Kidney tubule cell (primary cell): ENCODE results near the gene POLL.
"Not testable (repeated sequence)": the region's sequence is repeated elsewhere in the genome, so short reads cannot be mapped to it uniquely, and the experiment has no call there.

Experiments
- DNase-seq: peaks from one replicate; pipeline ENCODE4 v3.0.0-alpha.2; 2018; ENCODE audit warnings: low spot score

POLL gene

DNA sequence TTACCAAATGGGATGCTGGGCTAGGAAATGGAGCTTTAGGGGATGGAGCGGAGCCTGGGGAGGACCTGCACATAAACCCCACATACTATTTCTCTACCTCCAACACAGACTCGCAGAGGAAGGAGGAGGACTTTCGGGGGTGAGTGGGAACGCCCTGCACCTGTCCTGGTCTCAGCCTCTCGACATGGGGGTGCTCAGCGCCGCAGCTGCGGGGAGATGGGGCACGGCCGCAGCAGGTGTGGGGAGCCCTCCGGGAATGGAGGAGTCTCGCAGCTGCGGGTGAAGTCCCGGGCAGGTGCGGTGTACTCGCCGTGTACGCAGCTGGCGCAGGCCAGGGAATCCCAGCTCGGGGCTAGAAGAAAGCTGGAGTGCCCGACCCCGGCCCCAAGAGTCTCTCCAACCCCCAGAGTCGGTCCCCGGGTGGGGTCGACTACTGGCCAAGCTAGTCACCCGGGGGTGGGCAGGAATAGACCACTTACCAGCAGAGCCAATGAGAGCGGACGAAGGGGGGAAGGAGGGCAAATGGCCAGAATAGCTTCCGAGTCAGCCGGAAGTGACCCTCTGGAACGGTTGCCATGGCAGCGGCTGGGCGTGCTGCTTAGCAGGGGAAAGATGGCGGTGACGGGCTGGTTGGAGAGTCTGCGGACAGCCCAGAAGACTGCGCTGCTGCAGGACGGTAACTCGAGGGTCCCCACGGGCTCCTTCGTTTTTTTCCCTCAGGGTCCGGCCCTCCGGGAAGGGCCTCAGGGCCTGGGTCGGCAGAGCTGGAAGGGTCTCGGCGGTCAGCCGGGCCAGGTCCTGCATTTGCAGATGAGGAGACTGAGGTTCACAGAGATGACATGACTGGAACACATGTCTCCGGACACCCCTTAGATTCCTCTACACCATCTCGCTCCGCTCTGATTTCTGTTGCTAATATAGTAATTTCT is at the start of gene POLL, which contains the start of gene DPCD:
Gene POLL (minus strand): TSS at position 533 of the 929 bp plus-strand sequence. CDS start 897 bp downstream, outside the sequence.
Gene DPCD (plus strand): TSS at position 597 of the 929 bp plus-strand sequence. CDS start 16 bp downstream, at position 613.
- peak; percentile 93 for DNase-seq

DNA sequence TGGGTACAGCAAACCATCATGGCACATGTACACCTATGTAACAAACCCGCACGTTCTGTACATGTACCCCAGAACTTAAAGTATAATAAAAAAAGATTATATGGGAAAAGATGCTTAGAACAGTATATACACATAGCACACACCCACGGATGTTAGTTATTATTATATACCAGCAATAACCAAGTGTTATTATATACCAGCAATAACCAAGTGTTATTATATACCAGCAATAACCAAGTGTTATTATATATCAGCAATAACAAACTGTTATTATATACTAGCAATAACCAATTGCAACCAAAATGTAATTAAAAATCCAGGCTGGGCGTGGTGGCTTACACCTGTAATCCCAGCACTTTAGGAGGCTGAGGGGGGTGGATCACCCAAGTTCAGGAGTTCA is 45.5 kb upstream of the POLL start:
- DNase-seq, result not testable (repeated sequence)

DNA sequence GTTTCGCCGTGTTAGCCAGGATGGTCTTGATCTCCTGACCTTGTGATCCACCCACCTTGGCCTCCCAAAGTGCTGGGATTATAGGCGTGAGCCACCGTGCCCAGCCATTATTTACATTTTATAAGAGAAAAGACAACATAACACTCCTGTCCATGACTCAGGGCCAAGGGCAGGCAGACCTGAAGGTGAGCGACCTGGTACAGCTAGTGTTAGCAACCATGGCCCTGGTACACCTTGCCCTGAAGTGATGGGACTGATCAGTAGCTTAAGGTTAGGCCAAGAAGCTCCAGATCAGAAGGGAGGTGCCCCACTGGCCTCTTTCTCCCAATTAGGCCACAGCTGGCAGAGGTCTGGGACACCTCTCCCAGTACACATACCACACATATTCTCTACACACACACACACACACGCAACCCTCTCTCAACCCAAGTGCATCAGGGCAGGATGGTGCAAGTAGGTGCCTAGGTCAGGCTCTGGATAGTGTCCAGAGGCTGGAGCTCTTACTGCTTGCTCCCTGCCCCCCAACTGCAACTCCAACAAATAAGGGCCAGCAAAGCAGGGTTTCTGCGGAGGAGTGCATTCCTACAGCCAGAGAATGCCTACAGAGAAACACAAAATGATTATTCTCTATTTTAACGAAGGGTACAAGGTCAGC is 43.9 kb upstream of the POLL start:
- no peak for DNase-seq

DNA sequence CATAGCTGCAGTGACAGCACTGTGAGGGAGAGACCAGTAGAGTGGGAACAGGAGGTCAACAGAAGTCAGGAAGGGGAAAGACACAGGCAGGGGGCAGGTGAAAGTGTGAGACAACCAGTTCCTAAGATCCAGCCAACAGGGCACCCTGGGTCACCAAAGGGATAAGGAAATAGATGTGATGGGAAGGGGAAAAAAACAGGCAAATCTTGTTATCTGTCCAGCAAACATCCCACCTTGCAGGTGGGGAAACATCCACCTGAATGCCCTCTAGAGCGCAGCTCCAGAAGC is 42.5 kb upstream of the POLL start:
- DNase-seq, result no peak

DNA sequence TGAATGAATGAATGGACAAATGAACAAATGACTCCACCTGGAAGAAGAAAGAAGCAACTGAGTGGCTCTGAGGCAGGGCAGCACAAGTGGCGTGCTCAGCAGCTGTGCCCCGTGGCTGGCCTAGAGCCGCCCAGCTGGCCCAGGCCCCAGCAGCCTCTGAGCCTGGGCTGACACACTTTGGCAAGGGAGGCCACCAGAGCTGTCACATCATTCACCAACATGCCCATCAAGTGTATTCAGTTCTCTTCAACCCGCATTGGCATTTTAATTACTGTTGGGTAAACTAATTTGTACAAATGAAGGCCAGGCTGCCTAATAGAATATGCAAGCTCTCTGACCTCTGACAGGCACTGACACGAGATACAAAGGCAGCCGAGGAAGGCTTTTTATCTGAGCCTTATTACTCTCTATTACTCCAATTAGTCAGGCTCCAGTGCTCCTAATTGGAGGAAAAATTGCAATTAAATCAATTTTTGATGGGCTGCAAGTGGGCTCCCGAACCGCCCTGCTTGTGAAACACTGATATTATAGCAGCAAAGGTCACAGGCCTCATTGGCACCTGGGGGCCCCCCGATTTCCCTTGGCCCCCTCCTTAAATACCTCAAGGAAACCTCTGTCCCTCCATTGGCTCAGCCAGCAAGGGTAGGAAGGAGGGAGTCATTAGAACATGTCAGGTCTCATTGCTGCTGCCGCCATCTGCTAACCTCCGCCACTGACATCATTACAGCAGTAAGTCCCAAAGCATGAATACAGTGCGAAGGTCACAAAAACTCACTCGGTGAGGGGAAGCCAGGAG is 42.0 kb upstream of the POLL start:
- no peak for DNase-seq

DNA sequence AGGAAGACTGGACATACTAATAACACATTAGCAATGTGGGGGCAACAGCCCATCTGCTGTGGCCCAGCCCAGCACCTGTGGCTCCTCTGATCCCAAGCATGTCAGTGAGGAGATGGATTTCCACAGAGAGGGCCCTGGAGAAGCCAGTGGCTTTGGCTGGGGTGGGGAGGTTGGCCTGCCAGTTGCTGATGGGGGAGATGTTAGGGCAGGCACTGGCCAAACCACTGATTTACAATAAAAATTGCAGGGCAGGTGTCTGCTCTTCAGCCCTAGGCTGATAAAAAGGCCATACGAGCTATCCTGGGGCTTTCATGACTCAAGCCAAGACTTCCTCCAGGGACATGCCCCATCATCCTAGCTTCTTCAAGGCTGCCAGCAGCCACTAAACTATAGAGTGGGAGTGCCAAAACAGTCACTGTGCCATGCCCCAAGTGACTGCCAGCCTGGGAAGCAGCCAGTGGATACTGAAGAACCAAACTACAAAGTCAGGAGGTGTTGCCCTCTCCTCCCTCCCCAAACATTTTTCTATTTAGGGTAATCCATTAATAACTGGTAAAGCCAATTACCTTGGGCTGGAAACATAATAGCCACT is 37.9 kb upstream of the POLL start:
- DNase-seq, result no peak

DNA sequence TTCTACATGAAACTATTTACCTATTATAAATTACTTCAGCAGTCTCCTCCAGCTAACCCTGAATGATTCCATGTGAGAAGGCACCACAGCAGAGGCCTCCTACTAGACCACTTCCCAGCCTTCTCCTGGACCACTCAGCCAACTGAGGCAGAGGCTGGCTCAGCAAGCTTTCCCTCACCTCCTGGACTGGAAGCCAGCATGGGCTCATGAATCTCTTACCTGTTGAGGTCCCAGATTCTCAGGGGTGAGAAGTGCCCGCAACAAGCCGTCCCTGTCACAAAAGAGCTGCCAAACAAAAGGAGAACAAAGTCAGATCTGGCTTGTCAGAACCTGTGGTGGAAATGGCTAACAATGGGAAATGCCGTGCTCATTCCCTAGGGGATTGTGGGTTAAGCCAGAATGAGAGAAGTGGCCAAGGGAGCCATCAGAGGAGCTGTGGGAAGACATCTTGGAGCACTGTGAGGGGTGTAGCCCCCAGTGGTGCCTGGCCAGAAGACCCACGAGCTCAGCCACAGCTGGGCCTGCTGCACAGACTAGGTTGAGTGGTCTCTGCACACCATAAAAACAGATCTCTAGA is 36.6 kb upstream of the POLL start:
- DNase-seq, result no peak

DNA sequence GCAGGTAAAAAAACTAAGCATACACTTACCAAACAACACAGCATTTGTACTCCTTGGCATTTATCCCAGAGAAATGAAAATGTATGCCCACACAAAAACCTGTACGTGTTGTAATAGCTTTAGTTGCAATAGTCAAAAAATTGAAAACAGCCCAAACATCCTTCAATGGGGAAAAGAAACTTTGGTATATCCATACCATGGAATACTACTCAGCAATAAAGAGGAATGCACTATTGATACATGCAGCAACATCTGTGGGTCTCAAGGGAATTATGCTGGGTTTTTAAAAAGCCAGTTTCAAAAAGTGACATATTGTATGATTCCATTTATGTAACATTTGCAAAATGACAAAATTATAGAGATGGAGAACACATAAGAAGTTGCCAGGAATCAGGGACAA is 35.5 kb upstream of the POLL start:
- no peak for DNase-seq

DNA sequence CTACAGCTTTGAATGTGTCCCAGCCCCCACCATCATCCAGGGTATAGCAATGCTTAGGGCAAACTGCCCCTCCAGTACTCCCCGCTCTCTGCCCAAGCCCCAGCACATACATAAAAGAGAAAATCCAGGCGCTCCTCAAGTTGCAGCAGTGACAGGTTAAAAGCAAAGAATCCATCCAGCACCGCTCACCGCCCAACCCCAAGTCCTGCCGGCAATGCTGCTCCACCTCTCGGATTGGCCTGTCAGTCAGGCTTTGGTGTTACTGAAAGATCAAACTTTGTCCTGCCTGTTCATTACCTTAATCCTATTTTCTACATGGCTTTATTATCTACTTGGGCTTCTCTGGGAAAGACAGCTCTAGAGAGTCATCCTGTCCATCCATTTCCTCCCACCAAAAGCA is 31.9 kb upstream of the POLL start:
- DNase-seq, result no peak

DNA sequence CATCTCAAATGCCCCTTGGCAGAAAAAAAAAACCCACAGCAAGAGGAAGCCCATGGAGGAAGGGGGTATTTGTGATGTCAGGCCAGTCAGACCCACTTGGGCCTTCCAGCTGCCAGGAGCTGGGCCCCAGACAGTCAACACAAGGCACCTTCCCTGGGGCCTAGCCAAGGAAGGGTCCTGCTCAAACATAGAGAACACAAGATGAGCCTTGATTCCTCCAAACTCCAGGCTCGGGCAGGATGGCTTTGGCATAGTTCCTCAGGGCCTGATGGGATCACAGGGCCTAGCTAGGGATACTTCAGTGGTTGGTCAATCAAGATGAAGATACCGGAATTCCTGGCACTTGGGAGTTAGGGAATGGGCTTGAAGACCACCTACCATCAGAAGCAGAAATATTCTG is 30.8 kb upstream of the POLL start:
- DNase-seq, result no peak

DNA sequence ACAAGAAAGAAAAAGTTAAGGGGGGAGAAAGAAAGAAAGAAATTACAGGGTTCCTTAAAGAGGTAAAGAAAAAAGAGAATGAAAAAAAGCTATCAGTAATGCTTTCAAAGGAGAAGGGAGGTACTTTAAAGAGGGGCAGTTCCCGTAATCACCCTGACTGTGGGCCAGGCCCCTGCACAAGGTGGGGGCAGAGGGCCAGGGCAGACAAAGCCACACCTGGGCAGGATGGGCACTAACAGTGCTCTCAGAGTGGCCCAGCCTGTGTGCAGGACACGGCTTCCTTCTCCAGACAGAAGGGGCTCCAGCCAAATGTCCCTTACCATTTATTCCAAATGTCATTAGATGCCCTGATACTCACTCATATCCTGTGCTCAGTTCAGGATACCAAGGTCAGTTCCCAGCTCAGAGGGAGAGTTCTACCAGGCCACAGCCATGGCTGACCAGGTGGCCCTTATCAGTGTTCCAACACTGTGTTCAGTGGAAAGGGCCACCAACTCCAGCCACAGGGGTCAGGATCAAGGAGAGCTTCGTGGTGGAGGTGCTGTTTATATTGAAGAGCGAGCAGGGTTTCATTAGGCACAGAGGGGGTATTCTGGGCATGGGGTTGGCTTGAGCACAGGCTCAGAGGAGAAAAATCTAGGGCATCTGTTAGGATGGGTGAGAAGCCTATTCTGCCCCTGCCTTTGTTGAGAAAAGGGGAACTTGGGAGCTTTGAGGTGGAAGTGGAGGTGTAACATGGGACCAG is 29.9 kb upstream of the POLL start:
- no peak for DNase-seq

DNA sequence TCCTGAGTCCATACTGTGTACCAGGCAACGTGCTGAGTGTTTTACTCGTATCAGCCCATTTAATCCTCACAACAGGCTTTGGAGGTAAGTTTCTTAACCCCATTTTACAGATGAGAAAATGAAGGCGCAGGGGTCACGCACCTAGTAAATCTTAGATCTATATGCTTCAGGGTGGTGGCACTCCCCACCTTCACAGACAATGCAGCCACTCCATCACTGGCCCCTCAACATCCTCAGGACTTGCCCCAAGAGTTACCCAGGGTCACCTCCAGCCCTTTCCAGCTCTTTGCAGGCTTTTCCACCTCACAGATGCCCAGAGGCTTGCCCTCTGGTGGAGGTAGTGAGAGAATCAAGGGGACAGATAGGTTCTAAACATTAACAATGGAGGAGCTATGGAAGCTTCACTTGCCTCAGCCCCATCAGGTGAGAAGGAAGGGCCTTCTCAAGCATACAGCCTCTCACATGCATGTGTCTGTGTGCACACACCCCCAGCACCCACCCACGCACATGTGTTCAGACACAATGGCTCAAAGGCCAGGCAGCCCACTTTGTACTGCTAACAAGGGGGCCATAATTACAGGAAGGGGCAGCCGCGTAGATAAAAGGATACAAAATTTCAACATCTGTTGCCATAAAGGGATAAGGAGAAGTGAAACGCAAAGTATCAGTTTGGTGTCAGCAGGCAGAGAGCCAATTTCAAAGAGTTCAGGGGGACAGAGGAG is 29.2 kb upstream of the POLL start:
- DNase-seq, result no peak

DNA sequence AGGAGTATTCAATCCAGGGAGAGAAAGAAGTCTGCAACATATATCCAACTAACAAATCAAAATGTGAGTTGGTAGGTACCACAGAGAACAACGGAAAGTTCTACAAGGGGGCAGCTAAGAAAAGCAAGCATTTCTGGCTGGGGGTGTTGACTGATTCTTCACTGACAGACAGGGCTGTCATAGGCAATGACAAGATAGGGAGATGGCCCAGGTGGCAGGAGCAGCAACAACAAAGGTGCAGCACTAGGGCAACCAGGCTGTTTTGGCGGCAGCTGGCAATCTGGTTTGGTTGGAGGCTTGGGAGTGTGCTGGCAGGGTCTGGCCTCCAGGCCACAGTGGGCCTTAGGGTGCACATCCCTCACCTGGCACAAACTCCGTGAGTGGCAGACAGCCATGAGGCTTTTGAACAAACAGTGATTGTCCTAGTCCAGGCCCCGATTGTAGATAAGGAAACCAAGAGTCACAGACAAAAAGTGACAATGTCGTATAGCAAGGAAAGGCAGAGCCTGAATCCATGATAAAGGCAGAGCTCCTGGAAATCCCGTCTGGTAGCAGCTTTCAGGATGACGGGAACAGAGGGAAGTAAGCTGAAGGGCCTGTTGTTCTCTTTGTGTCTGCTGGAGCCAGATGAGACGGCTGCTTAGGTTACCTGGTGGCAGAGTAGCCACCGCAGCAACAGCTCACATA is 28.5 kb upstream of the POLL start:
- DNase-seq, result no peak

DNA sequence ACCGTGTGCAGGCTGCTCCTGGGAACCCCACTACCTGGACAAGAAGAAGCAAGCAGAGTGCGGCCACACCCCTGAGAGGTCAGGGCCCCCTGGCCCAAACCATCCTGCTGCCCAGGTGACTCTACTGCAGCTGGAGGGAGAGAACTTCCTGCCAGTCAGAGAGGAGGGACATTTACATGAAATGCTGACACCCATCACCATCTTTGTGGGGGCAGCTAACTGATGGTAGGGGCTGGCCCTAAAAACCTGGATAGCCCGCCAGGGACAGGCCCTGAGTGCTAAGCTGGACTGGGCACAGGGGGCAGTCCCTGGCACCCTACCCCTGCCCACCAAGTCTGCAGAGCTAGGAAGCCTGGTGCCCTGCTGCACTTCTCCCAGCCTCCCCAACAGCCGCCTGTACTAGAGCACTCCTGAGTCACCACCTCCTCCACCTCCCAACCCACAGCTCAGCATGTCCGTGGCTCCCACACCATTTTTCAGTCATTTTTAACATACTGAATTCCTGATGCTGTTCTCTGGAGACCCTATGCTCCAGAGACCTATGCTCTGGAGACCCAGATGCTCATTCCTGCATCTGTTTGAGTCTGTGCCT is 27.6 kb upstream of the POLL start:
- DNase-seq, result no peak

DNA sequence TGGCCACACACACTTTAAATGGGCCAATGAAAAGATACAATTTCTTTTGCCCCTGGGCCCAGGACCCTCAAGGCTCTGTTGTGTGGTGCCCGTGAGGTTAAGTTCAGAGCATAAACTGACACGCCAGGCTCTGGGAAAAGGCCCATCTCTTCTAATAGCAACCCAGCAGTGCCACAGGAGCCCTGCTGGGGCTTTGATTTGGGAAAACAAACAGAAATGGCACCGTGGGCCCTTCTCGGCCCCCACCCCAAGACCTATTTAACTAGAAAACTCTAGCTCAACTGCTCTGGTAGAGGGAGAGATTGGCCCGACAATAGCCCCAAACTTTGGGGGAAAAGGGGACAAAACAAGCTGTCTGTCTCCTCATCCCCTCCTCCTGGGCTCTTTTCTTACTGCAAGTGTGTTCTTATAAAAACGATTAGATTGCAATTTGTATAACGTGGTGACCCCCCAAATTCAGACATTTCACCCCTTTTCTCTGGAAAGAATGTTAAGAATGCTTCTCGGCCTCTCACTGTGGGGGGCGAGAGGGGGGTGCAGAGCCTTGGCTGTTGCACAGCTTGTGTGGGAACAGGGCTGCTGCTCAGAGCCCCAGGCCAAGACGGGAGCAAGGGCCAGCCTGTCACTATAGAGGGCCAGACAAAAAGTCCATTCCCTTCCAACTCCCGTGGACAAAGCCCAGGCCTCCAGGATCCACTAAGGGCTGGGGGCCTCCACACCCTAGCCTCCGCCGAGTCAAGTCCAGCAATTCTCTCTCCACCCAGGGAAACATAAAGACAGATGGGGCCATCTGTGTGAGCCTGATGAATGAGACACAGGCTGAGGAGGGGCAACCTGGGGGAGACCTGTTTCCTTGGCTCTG is 26.8 kb upstream of the POLL start:
- no peak for DNase-seq

DNA sequence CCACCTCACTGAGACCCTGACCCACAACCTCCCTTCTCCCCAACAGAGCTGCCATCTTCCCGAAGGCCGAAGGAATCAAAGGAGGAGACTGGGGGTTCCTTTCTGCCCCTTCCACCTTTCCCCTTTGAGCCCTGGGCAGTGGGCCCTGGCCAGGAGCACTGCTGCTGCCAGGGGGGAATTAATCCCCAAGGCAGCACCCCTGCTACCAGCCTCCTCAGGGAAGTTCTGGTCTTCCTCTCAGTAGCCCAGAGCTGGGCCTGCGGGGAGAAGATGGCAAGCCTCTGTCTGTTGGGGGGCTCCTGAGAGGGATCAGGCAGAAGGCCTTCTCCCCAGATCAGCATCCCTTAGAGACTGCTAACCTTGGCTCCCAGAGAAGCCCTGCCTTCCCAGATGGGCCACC is 25.6 kb upstream of the POLL start:
- no peak for DNase-seq

DNA sequence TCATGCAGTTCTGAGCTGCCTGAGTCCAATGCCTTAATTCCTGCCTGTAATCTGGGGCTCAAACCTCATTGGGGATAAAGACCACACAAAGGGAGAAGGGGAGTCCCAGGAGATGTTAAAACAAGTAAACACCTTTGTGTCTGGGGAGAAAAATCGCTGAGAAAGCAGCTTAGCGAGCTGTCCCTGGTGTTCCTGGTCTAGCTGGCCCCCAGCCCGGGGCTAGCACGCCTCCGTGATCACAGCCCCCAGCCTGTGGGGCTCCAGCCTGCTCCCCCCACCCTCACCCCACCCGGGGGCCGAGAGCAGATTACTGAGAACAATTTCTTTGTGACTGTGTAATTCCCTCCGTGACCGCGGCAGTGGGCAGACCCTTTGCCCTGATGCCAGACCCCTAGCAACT is 24.8 kb upstream of the POLL start:
- DNase-seq, result no peak

DNA sequence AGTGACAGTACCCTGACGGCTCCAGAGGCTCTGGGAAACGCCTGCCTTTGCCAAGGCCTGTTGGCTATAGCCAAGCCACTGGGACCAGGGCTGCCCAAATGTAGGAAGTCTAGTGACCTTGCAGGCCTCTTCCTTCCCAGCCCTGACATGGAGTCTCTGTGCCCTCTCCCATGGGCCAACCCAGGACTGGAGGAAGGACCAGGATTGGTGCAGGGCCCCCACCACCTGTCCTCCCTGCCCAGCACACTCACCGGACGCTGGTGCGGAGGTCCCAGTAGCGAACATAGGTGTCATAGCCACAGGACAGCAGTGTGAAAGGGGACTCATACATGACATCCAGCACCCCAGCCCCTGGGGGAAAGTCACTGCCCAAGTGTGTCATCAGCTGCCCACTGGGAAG is 24.0 kb upstream of the POLL start:
- no peak for DNase-seq
